H9 (cell line): Measurements from ENCODE around the gene NCAM1. TPM values are rescaled to one million over a fixed set of nuclear protein-coding genes. Genes with fewer than 3 reads are reported as not detected.

ENCODE experiments used
- DNase-seq: peaks from one replicate; pipeline ENCODE4 v3.0.0-alpha.2; 2017
- H2AFZ ChIP-seq: one replicate; pipeline ENCODE4 v1.6.1; 2013; ENCODE audit warnings: mild to moderate bottlenecking, low read length, control low read depth, moderate library complexity
- H2AK5ac ChIP-seq: 2 replicates; pipeline ENCODE4 v1.6.1; 2013; ENCODE audit warnings: low read length, control low read depth, mixed read lengths; ENCODE audit not compliant: insufficient read length
- H2BK120ac ChIP-seq: one replicate; pipeline ENCODE4 v1.6.1; 2013; ENCODE audit warnings: low read depth, mild to moderate bottlenecking, low read length, control low read depth, inconsistent platforms; ENCODE audit not compliant: poor library complexity, severe bottlenecking
- H2BK12ac ChIP-seq: 2 replicates; pipeline ENCODE4 v1.6.1; 2013; ENCODE audit warnings: low read length, control low read depth, mixed read lengths, low read depth; ENCODE audit not compliant: insufficient read length
- H2BK15ac ChIP-seq: 2 replicates; pipeline ENCODE4 v1.6.1; 2013; ENCODE audit warnings: low read depth, low read length, control low read depth
- H2BK20ac ChIP-seq: one replicate; pipeline ENCODE4 v1.6.1; 2013; ENCODE audit warnings: low read depth, mild to moderate bottlenecking, low read length, control low read depth, inconsistent platforms; ENCODE audit not compliant: poor library complexity, severe bottlenecking
- H2BK5ac ChIP-seq: 2 replicates; pipeline ENCODE4 v1.6.1; 2013; ENCODE audit warnings: low read length, control low read depth, mixed read lengths; ENCODE audit not compliant: insufficient read length
- H3K14ac ChIP-seq: 2 replicates; pipeline ENCODE4 v1.6.1; 2013; ENCODE audit warnings: low read length, control low read depth; ENCODE audit not compliant: insufficient read depth
- H3K18ac ChIP-seq: 2 replicates; pipeline ENCODE4 v1.6.1; 2013; ENCODE audit warnings: low read depth, mild to moderate bottlenecking, mixed read lengths, low read length, control low read depth; ENCODE audit not compliant: insufficient read length
- H3K23ac ChIP-seq: 2 replicates; pipeline ENCODE4 v1.6.1; 2013; ENCODE audit warnings: low read length, control low read depth, mixed read lengths, low read depth; ENCODE audit not compliant: insufficient read length
- H3K23me2 ChIP-seq: 2 replicates; pipeline ENCODE4 v1.6.1; 2013; ENCODE audit warnings: low read depth, mild to moderate bottlenecking, mixed read lengths, low read length, control low read depth; ENCODE audit not compliant: insufficient read length, poor library complexity, severe bottlenecking
- H3K27ac ChIP-seq: 2 replicates; pipeline ENCODE4 v1.5.1; 2013; ENCODE audit warnings: low read length, control low read depth, mixed read lengths, low read depth; ENCODE audit not compliant: insufficient read length
- H3K27me3 ChIP-seq: 2 replicates; pipeline ENCODE4 v1.6.1; 2013; ENCODE audit warnings: low read length, control low read depth, inconsistent platforms; ENCODE audit not compliant: insufficient read depth
- H3K4ac ChIP-seq: 2 replicates; pipeline ENCODE4 v1.6.1; 2013; ENCODE audit warnings: low read depth, mild to moderate bottlenecking, control low read depth, inconsistent platforms, low read length, moderate library complexity
- H3K4me1 ChIP-seq: 2 replicates; pipeline ENCODE4 v1.6.1; 2013; ENCODE audit warnings: low read length, control low read depth, inconsistent platforms; ENCODE audit not compliant: insufficient read depth
- H3K4me2 ChIP-seq: 2 replicates; pipeline ENCODE4 v1.6.1; 2013; ENCODE audit warnings: low read length, control low read depth, mixed read lengths; ENCODE audit not compliant: insufficient read length, insufficient read depth
- H3K56ac ChIP-seq: 2 replicates; pipeline ENCODE4 v1.6.1; 2013; ENCODE audit warnings: low read depth, mild to moderate bottlenecking, mixed read lengths, low read length, control low read depth; ENCODE audit not compliant: insufficient read length
- H3K79me1 ChIP-seq: 2 replicates; pipeline ENCODE4 v1.6.1; 2013; ENCODE audit warnings: low read depth, mild to moderate bottlenecking, moderate library complexity, low read length, control low read depth, inconsistent platforms; ENCODE audit not compliant: insufficient read depth, poor library complexity, severe bottlenecking
- H3K79me2 ChIP-seq: 2 replicates; pipeline ENCODE4 v1.6.1; 2013; ENCODE audit warnings: low read length, control low read depth, inconsistent platforms; ENCODE audit not compliant: insufficient read depth
- H3K9ac ChIP-seq: 2 replicates; pipeline ENCODE4 v1.6.1; 2013; ENCODE audit warnings: low read length, control low read depth, mixed read lengths; ENCODE audit not compliant: insufficient read length; ENCODE audit errors: extremely low read depth
- H3K9me3 ChIP-seq: one replicate; pipeline ENCODE4 v1.6.1; 2013; ENCODE audit warnings: low read depth, low read length, inconsistent platforms; ENCODE audit not compliant: control insufficient read depth
- H3T11ph ChIP-seq: one replicate; pipeline ENCODE4 v1.6.1; 2013; ENCODE audit warnings: mild to moderate bottlenecking, low read length, control low read depth, inconsistent platforms
- H4K20me1 ChIP-seq: one replicate; pipeline ENCODE4 v1.6.1; 2013; ENCODE audit not compliant: control insufficient read depth, insufficient read length, insufficient read depth
- H4K5ac ChIP-seq: 2 replicates; pipeline ENCODE4 v1.6.1; 2013; ENCODE audit warnings: low read depth, mild to moderate bottlenecking, mixed read lengths, low read length, control low read depth; ENCODE audit not compliant: insufficient read length
- H4K8ac ChIP-seq: replicated peaks from 2 replicates; pipeline ENCODE4 v1.6.1; 2013; ENCODE audit warnings: low read length, control low read depth, mixed read lengths, low read depth; ENCODE audit not compliant: insufficient read length
- H4K91ac ChIP-seq: 2 replicates; pipeline ENCODE4 v1.6.1; 2013; ENCODE audit warnings: low read depth, mild to moderate bottlenecking, moderate library complexity, mixed read lengths, low read length, control low read depth; ENCODE audit not compliant: insufficient read length
- H3K27ac Mint-ChIP-seq, 3 experiments: 2 replicates in 2 of 3; 3 replicates in 1 of 3; pipeline ENCODE4 v1.8.0; 2020 to 2021; ENCODE audit warnings: mixed read lengths in 3 of 3, mild to moderate bottlenecking in 1 of 3, moderate library complexity in 1 of 3
- H3K27me3 Mint-ChIP-seq: 2 replicates; pipeline ENCODE4 v1.8.0; 2021; ENCODE audit warnings: low read depth, mild to moderate bottlenecking, moderate library complexity, mixed read lengths
- H3K36me3 Mint-ChIP-seq, 3 experiments: 2 replicates in 2 of 3; 3 replicates in 1 of 3; pipeline ENCODE4 v1.8.0; 2020 to 2021; ENCODE audit warnings: low read depth in 3 of 3, mixed read lengths in 3 of 3; ENCODE audit not compliant: insufficient read depth in 1 of 3
- H3K4me1 Mint-ChIP-seq, 2 experiments: 2 replicates each; pipeline ENCODE4 v1.8.0; 2020; ENCODE audit warnings: mixed read lengths in 2 of 2
- H3K4me3 Mint-ChIP-seq, 2 experiments: 2 replicates in 1 of 2; 3 replicates in 1 of 2; pipeline ENCODE4 v1.8.0; 2020 to 2021; ENCODE audit warnings: mild to moderate bottlenecking in 2 of 2, mixed read lengths in 2 of 2, moderate library complexity in 1 of 2
- H3K9me3 Mint-ChIP-seq, 2 experiments: 2 replicates in 1 of 2; 3 replicates in 1 of 2; pipeline ENCODE4 v1.8.0; 2020; ENCODE audit warnings: mild to moderate bottlenecking in 2 of 2, mixed read lengths in 2 of 2, moderate library complexity in 1 of 2
- WGBS: extraction: QIAGEN DNeasy Blood & Tissue Kit; methylation state at CpG from one replicate; pipeline ENCODE4 v1.1.7; 2013; ENCODE audit warnings: missing lambda C conversion rate, low lambda C conversion rate, mixed read lengths; ENCODE audit not compliant: insufficient read length; ENCODE audit errors: extremely low coverage; 5-methylcytosine and 5-hydroxymethylcytosine counted together
- total RNA-seq: library from RNA; stranded (reverse); gene quantifications from 2 replicates; pipeline ENCODE4 v1.2.1, GENCODE V29; 2021
- TF ChIP-seq, protein P1 (sequence below): fragments of 200-600 bp; sonication (generic); conservative IDR thresholded peaks from 3 replicates; pipeline ENCODE4 v1.8.0; 2021; ENCODE audit warnings: antibody characterized with exemption, mild to moderate bottlenecking

Gene NCAM1
- total RNA-seq, 1 experiment from 2014 or later = 2.5 TPM

DNA sequence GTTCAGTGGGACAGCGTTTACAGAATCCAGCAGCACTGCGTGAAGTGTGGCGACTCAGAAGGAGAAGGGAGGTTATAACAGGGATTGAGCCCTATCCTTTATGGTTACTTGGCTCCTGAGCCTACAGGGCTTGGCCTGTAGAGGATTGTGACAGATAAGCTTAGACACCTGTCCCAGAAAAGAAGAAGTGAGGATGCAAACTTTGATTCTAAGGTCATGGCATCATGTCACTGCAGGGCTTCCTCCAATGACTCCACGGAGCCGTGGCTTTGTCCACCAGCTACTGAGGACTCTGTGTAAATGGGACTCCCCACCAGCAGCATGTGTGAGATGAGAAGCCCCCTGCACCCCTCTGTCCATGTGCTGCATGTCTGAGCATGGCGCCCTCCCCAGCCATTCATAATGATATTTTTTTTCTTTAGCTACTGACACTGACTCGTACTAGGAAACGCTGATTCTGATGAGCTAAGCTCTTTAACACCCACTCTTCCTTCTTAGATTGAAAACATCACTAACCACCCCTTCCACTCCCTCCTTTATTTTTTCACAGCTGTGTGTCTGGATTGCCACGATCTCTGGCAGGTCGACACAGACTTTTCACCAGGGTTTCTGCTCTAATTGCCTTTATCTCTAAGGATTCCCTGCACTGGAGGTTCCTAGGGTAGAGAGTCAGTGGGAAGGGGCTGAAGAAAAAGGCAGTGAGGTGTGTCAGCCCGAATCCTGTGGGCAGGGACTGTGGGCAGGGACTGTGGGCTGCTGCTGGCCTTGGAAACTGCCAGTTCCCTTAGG lies 287.7 kb downstream of the NCAM1 start:
- no CpG with 5 or more reads among the region's 11 CpGs for WGBS
- no peak for DNase-seq
- no peaks in the 10 kb centered on the region; the same call in 1 of the 2 replicates for H3K27me3 Mint-ChIP-seq
- no peaks in the 10 kb centered on the region for H3K79me1 ChIP-seq
- H3K9me3 ChIP-seq = no peaks in the 10 kb centered on the region
- H3K56ac ChIP-seq = no peak overlapping the region
- H3K4me1 ChIP-seq = no peaks in the 10 kb centered on the region; the same call in 1 of the 2 replicates
- no peak overlapping the region for H3K27ac ChIP-seq
- no peak overlapping the region for H2BK120ac ChIP-seq
- no peaks in the 10 kb centered on the region for H3K9me3 Mint-ChIP-seq
- H3K27ac Mint-ChIP-seq = peak overlapping the region in 1 of 3 experiments; percentile 48; a peak in 1 of 7 replicates
- no peak overlapping the region for H3K18ac ChIP-seq
- H2BK20ac ChIP-seq = no peak overlapping the region
- no peak overlapping the region for H2AK5ac ChIP-seq
- H4K5ac ChIP-seq = no peak overlapping the region
- H3K36me3 Mint-ChIP-seq = no peaks in the 10 kb centered on the region
- H3K79me2 ChIP-seq = no peaks in the 10 kb centered on the region
- TF ChIP-seq, protein P1, sequence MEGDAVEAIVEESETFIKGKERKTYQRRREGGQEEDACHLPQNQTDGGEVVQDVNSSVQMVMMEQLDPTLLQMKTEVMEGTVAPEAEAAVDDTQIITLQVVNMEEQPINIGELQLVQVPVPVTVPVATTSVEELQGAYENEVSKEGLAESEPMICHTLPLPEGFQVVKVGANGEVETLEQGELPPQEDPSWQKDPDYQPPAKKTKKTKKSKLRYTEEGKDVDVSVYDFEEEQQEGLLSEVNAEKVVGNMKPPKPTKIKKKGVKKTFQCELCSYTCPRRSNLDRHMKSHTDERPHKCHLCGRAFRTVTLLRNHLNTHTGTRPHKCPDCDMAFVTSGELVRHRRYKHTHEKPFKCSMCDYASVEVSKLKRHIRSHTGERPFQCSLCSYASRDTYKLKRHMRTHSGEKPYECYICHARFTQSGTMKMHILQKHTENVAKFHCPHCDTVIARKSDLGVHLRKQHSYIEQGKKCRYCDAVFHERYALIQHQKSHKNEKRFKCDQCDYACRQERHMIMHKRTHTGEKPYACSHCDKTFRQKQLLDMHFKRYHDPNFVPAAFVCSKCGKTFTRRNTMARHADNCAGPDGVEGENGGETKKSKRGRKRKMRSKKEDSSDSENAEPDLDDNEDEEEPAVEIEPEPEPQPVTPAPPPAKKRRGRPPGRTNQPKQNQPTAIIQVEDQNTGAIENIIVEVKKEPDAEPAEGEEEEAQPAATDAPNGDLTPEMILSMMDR = no peak
- no peak overlapping the region; a peak in 1 of 5 replicates for H3K4me3 Mint-ChIP-seq
- no peak overlapping the region for H3K23ac ChIP-seq
- H3K23me2 ChIP-seq = no peaks in the 10 kb centered on the region
- H3K14ac ChIP-seq = no peak overlapping the region
- no peak overlapping the region for H3K4me2 ChIP-seq
- no peak overlapping the region for H2BK12ac ChIP-seq
- peaks cover 17 to 18% of the 10 kb centered on the region in 2 experiments for H3K4me1 Mint-ChIP-seq
- no peak overlapping the region for H3T11ph ChIP-seq
- H4K8ac ChIP-seq = no peak overlapping the region
- no peaks in the 10 kb centered on the region for H4K20me1 ChIP-seq
- H4K91ac ChIP-seq = no peak overlapping the region
- H2AFZ ChIP-seq = no peak overlapping the region
- H2BK5ac ChIP-seq = no peak overlapping the region
- no peaks in the 10 kb centered on the region for H3K27me3 ChIP-seq
- no peak overlapping the region for H3K4ac ChIP-seq
- H2BK15ac ChIP-seq = no peak overlapping the region
- H3K9ac ChIP-seq = no peak overlapping the region
